CD4-positive, alpha-beta memory T cell (primary cell): ENCODE results near the gene CNOT6L. TPM values are rescaled to one million over a fixed set of nuclear protein-coding genes. Genes with fewer than 3 reads are reported as not detected.
"Not testable (repeated sequence)": the region's sequence is repeated elsewhere in the genome, so short reads cannot be mapped to it uniquely, and the experiment has no call there.

ENCODE experiments used
- CTCF ChIA-PET: fragments of 350-600 bp; sonication (Branson Sonifier 250); formaldehyde crosslinking; loops from one replicate; lab custom pipeline; 2021; ENCODE audit warnings: inconsistent platforms; ENCODE audit not compliant: partially characterized antibody; lab: Charles Lee
- POLR2A ChIA-PET: fragments of 350-600 bp; sonication (Branson Sonifier 250); formaldehyde crosslinking; loops from one replicate; lab custom pipeline; 2021; ENCODE audit not compliant: partially characterized antibody; lab: Charles Lee
- DNase-seq, 5 donors: peaks; one replicate each; pipeline versions ENCODE4 v3.0.0 to v3.0.0-alpha.2; 2020 to 2022; ENCODE audit warnings: mixed read lengths in 1 of 5
- H3K27ac ChIP-seq: one replicate; pipeline ENCODE4 v1.7.0; 2013; ENCODE audit warnings: low read depth, low read length
- H3K27me3 ChIP-seq: 2 replicates; pipeline ENCODE4 v1.7.0; 2013; ENCODE audit warnings: mild to moderate bottlenecking, low read length, moderate library complexity; ENCODE audit not compliant: insufficient read depth
- H3K36me3 ChIP-seq: 2 replicates; pipeline ENCODE4 v1.7.0; 2013; ENCODE audit warnings: mild to moderate bottlenecking, low read length, moderate library complexity; ENCODE audit not compliant: insufficient read depth
- H3K4me1 ChIP-seq: 2 replicates; pipeline ENCODE4 v1.7.0; 2013; ENCODE audit warnings: mild to moderate bottlenecking, low read length, moderate library complexity; ENCODE audit not compliant: insufficient read depth
- H3K4me3 ChIP-seq, 2 donors: one replicate each; pipeline ENCODE4 v1.7.0; 2013; ENCODE audit warnings: low read length in 2 of 2, mild to moderate bottlenecking in 1 of 2
- H3K9me3 ChIP-seq, 2 donors: one replicate each; pipeline ENCODE4 v1.7.0; 2013; ENCODE audit warnings: low read length in 2 of 2, control low read depth in 1 of 2; ENCODE audit not compliant: control insufficient read depth in 1 of 2
- H3K27ac Mint-ChIP-seq, 7 donors: one replicate each; pipeline ENCODE4 v1.8.0; 2020 to 2021; ENCODE audit warnings: mixed read lengths in 7 of 7, mild to moderate bottlenecking in 6 of 7, inconsistent platforms in 3 of 7, moderate library complexity in 3 of 7
- H3K27me3 Mint-ChIP-seq, 2 donors: one replicate each; pipeline ENCODE4 v1.8.0; 2020 to 2021; ENCODE audit warnings: mixed read lengths in 2 of 2
- H3K36me3 Mint-ChIP-seq, 2 donors: one replicate each; pipeline ENCODE4 v1.8.0; 2020 to 2021; ENCODE audit warnings: mixed read lengths in 2 of 2, inconsistent platforms in 1 of 2, mild to moderate bottlenecking in 1 of 2
- H3K4me1 Mint-ChIP-seq, 4 donors: one replicate each; pipeline ENCODE4 v1.8.0; 2020 to 2021; ENCODE audit warnings: mixed read lengths in 4 of 4, mild to moderate bottlenecking in 1 of 4
- H3K4me3 Mint-ChIP-seq, 8 donors: one replicate each; pipeline ENCODE4 v1.8.0; 2020 to 2021; ENCODE audit warnings: mixed read lengths in 8 of 8, mild to moderate bottlenecking in 7 of 8, moderate library complexity in 6 of 8, inconsistent platforms in 3 of 8
- H3K9me3 Mint-ChIP-seq, 8 donors: one replicate each; pipeline ENCODE4 v1.8.0; 2020 to 2021; ENCODE audit warnings: mixed read lengths in 8 of 8, mild to moderate bottlenecking in 5 of 8, inconsistent platforms in 3 of 8, moderate library complexity in 1 of 8
- intact Hi-C: fragments of 100-400 bp; cut with micrococcal nuclease; formaldehyde crosslinking; loops from one replicate; pipeline ENCODE4 v1.15.1; 2023
- polyA plus RNA-seq, 2 donors: library from polyadenylated mRNA; unstranded; fragments of 300-500 nt; fragmentation: Illumina TruSeq; gene quantifications; one replicate each; pipeline ENCODE4 v1.2.3, GENCODE V29; 2021
- total RNA-seq, 2 experiments: library from RNA; stranded (reverse); gene quantifications; one replicate each; pipeline ENCODE4 v1.2.3, GENCODE V29; 2021

The CNOT6L gene
- total and polyA plus RNA-seq, 4 experiments from 2014 or later, result 34.3 to 225 (median 126) TPM

GRCh38 chr4:77734928-77735327 lies 84.2 kb downstream of the CNOT6L start:
- intact Hi-C loops, result loop anchor here (5.0 kb wide), 2 partner anchors 82 to 127 kb away; partner anchors contain the start of genes CNOT6L and MRPL1

GRCh38 chr4:77731656-77732055 lies 87.5 kb downstream of the CNOT6L start:
- H3K27me3 Mint-ChIP-seq, result no peaks in the 10 kb centered on the region
- ChIA-PET CTCF (no interaction called here), POLR2A (interaction anchor here (1.1 to 1.2 kb wide), 2 partner anchors 64 to 79 kb away, joined by 3 read pairs; no protein-coding TSS in a partner anchor)
- no peaks in the 10 kb centered on the region for H3K9me3 Mint-ChIP-seq
- no peak overlapping the region for H3K27ac ChIP-seq
- peaks cover 34% of the 10 kb centered on the region for H3K36me3 ChIP-seq
- H3K4me1 Mint-ChIP-seq, result peaks cover 29 to 47% (median 34%) of the 10 kb centered on the region in 4 donors
- H3K27ac Mint-ChIP-seq, result peak overlapping the region in 5 of 7 donors; percentile 8 to 66 (median 17)
- no peak overlapping the region for H3K4me3 Mint-ChIP-seq
- peaks cover 21% of the 10 kb centered on the region for H3K4me1 ChIP-seq
- no peak overlapping the region for H3K4me3 ChIP-seq
- intact Hi-C loops, result loop anchor here (5.0 kb wide), 1 partner anchor 131 kb away; the partner anchor contains the start of gene MRPL1
- peaks cover 56 to 72% of the 10 kb centered on the region in 2 donors for H3K36me3 Mint-ChIP-seq
- no peaks in the 10 kb centered on the region for H3K9me3 ChIP-seq
- no peak for DNase-seq
- no peaks in the 10 kb centered on the region for H3K27me3 ChIP-seq

More at GRCh38 chr4:77734928-77735327, 84.2 kb downstream of the CNOT6L start:
- H3K27me3 Mint-ChIP-seq, result no peaks in the 10 kb centered on the region
- peak overlapping the region; percentile 51 to 90 (median 80) for H3K27ac Mint-ChIP-seq
- no peak overlapping the region for H3K4me3 ChIP-seq
- no peaks in the 10 kb centered on the region for H3K9me3 ChIP-seq
- peak; percentile 34 to 66 (median 43) for DNase-seq
- ChIA-PET CTCF (interaction anchor here (0.8 kb wide), 1 partner anchor 83 kb away, joined by 3 read pairs; no protein-coding TSS in a partner anchor), POLR2A (interaction anchor here (0.6 to 2.8 kb wide), 5 partner anchors 12 to 127 kb away, joined by 3 to 11 read pairs (median 4); partner anchors contain the start of gene MRPL1)
- H3K27ac ChIP-seq, result peak overlapping the region; percentile 23
- peak overlapping the region in 7 of 8 donors; percentile 56 to 87 (median 77) for H3K4me3 Mint-ChIP-seq
- H3K4me1 ChIP-seq, result peaks cover 37% of the 10 kb centered on the region
- H3K9me3 Mint-ChIP-seq, result no peaks in the 10 kb centered on the region
- H3K27me3 ChIP-seq, result no peaks in the 10 kb centered on the region
- H3K36me3 Mint-ChIP-seq, result peaks cover 55 to 75% of the 10 kb centered on the region in 2 donors
- peaks cover 26% of the 10 kb centered on the region for H3K36me3 ChIP-seq
- H3K4me1 Mint-ChIP-seq, result peaks cover 44 to 69% (median 46%) of the 10 kb centered on the region in 4 donors

- Histone ChIP-seq H3K4me3 (no peak overlapping the region), H3K27me3 (no peaks in the 10 kb centered on the region), H3K36me3 (peaks cover 58% of the 10 kb centered on the region), H3K27ac (no peak overlapping the region), H3K4me1 (no peaks in the 10 kb centered on the region), H3K9me3 (no peaks in the 10 kb centered on the region)
- Mint-ChIP-seq H3K9me3 (peaks cover 0 to 1% (median 0%) of the 10 kb centered on the region in 8 donors), H3K27ac (peak overlapping the region in 3 of 7 donors; percentile 50 to 88 (median 75)), H3K4me3 (no peak overlapping the region), H3K36me3 (peaks cover 77 to 86% of the 10 kb centered on the region in 2 donors), H3K27me3 (no peaks in the 10 kb centered on the region), H3K4me1 (peaks cover 10 to 30% (median 18%) of the 10 kb centered on the region in 4 donors)
- intact Hi-C loops, result no loop called here
- no peak for DNase-seq
- ChIA-PET POLR2A (interaction anchor here (1.1 to 1.2 kb wide), 2 partner anchors 92 to 134 kb away, joined by 3 to 4 read pairs; partner anchors contain the start of gene MRPL1), CTCF (interaction anchor here (0.8 to 1.8 kb wide), 3 partner anchors 12 to 134 kb away, joined by 3 to 8 read pairs (median 3); partner anchors contain the start of gene MRPL1)
These were observed 90.7 kb downstream of the CNOT6L start for GRCh38 chr4:77728420-77728819.

GRCh38 chr4:77721073-77721472 lies 98.1 kb downstream of the CNOT6L start:
- H3K4me1 ChIP-seq, result no peaks in the 10 kb centered on the region
- H3K4me3 ChIP-seq, result no peak overlapping the region
- Mint-ChIP-seq H3K4me1 (peaks cover 6 to 23% (median 8%) of the 10 kb centered on the region in 4 donors), H3K27ac (no peak overlapping the region), H3K4me3 (no peak overlapping the region), H3K9me3 (peaks cover 0 to 1% (median 0%) of the 10 kb centered on the region in 8 donors), H3K27me3 (no peaks in the 10 kb centered on the region), H3K36me3 (peaks cover 63 to 73% of the 10 kb centered on the region in 2 donors)
- peaks cover 44% of the 10 kb centered on the region for H3K36me3 ChIP-seq
- ChIA-PET CTCF (no interaction called here), POLR2A (no interaction called here)
- no peaks in the 10 kb centered on the region for H3K9me3 ChIP-seq
- H3K27ac ChIP-seq, result no peak overlapping the region
- intact Hi-C loops, result no loop called here
- DNase-seq, result no peak
- H3K27me3 ChIP-seq, result no peaks in the 10 kb centered on the region

- peaks cover 28% of the 10 kb centered on the region for H3K36me3 ChIP-seq
- H3K36me3 Mint-ChIP-seq, result peaks cover 49 to 62% of the 10 kb centered on the region in 2 donors
These were observed 100.7 kb downstream of the CNOT6L start for GRCh38 chr4:77718500-77718899.

GRCh38 chr4:77715414-77716290 lies 103.5 kb downstream of the CNOT6L start:
- no peaks in the 10 kb centered on the region for H3K27me3 Mint-ChIP-seq
- intact Hi-C loops, result no loop called here
- peaks cover 55 to 63% of the 10 kb centered on the region in 2 donors for H3K36me3 Mint-ChIP-seq
- no peaks in the 10 kb centered on the region for H3K4me1 ChIP-seq
- H3K27ac ChIP-seq, result no peak overlapping the region
- H3K4me3 Mint-ChIP-seq, result no peak overlapping the region
- H3K4me1 Mint-ChIP-seq, result peaks cover 4 to 14% (median 5%) of the 10 kb centered on the region in 4 donors
- no peak for DNase-seq
- H3K4me3 ChIP-seq, result no peak overlapping the region
- H3K9me3 ChIP-seq, result no peaks in the 10 kb centered on the region
- H3K36me3 ChIP-seq, result peaks cover 6% of the 10 kb centered on the region
- CTCF ChIA-PET, result interaction anchor here (2.0 kb wide), 1 partner anchor 13 kb away, joined by 8 read pairs; no protein-coding TSS in a partner anchor
- H3K27ac Mint-ChIP-seq, result peak overlapping the region in 4 of 7 donors; percentile 8 to 70 (median 18)
- POLR2A ChIA-PET, result interaction anchor here (1.2 kb wide), 1 partner anchor 103 kb away, joined by 3 read pairs; the partner anchor contains the start of gene CNOT6L
- H3K9me3 Mint-ChIP-seq, result no peaks in the 10 kb centered on the region
- H3K27me3 ChIP-seq, result no peaks in the 10 kb centered on the region

More at GRCh38 chr4:77718500-77718899, 100.7 kb downstream of the CNOT6L start:
- H3K27me3 Mint-ChIP-seq, H3K4me1 ChIP-seq, intact Hi-C loops, H3K27ac ChIP-seq, H3K4me3 ChIP-seq, CTCF ChIA-PET, H3K27me3 ChIP-seq, H3K4me3 Mint-ChIP-seq, H3K27ac Mint-ChIP-seq, DNase-seq, H3K9me3 ChIP-seq, H3K9me3 Mint-ChIP-seq: not testable (repeated sequence)
- peaks cover 6 to 18% (median 6%) of the 10 kb centered on the region in 4 donors for H3K4me1 Mint-ChIP-seq
- POLR2A ChIA-PET, result interaction anchor here (1.1 kb wide), 1 partner anchor 144 kb away, joined by 7 read pairs; the partner anchor contains the start of gene MRPL1
